Smooth muscle cell (in vitro differentiated cells): Measurements from ENCODE around the gene GPR155. TPM values are rescaled to one million over a fixed set of nuclear protein-coding genes. Genes with fewer than 3 reads are reported as not detected.
A peak's percentile ranks its signal among the peaks of the same experiment; 100 is the strongest.
"Not testable (repeated sequence)": the region's sequence is repeated elsewhere in the genome, so short reads cannot be mapped to it uniquely, and the experiment has no call there.

Source experiments
- DNase-seq: peaks from one replicate; lab custom pipeline; 2025; ENCODE audit not compliant: unreplicated experiment; lab: John Stamatoyannopoulos, UW
- H2AFZ ChIP-seq: fragments of 200-600 bp; sonication (generic); 2 replicates; pipeline ENCODE4 v1.6.0; 2016; ENCODE audit warnings: antibody characterized with exemption, low read depth, mild to moderate bottlenecking
- H3F3A ChIP-seq: fragments of 200-600 bp; sonication (generic); 2 replicates; pipeline ENCODE4 v1.6.0; 2017; ENCODE audit warnings: antibody characterized with exemption, low read depth
- H3K27ac ChIP-seq: fragments of 200-600 bp; sonication (generic); 2 replicates; pipeline ENCODE4 v1.5.1; 2016; ENCODE audit warnings: low read depth, mild to moderate bottlenecking
- H3K27me3 ChIP-seq: fragments of 200-600 bp; sonication (generic); 2 replicates; pipeline ENCODE4 v1.6.1; 2016; ENCODE audit warnings: low read depth, mild to moderate bottlenecking
- H3K36me3 ChIP-seq: fragments of 200-600 bp; sonication (generic); 2 replicates; pipeline ENCODE4 v1.5.1; 2016; ENCODE audit warnings: low read depth
- H3K4me1 ChIP-seq: fragments of 200-600 bp; sonication (generic); 2 replicates; pipeline ENCODE4 v1.5.1; 2016; ENCODE audit warnings: low read depth
- H3K4me2 ChIP-seq: fragments of 200-600 bp; sonication (generic); 2 replicates; pipeline ENCODE4 v1.6.0; 2016; ENCODE audit warnings: mild to moderate bottlenecking
- H3K4me3 ChIP-seq: fragments of 200-600 bp; sonication (generic); 2 replicates; pipeline ENCODE4 v1.5.1; 2016; ENCODE audit warnings: mild to moderate bottlenecking
- H3K79me2 ChIP-seq: fragments of 200-600 bp; sonication (generic); 2 replicates; pipeline ENCODE4 v1.6.0; 2016; ENCODE audit warnings: low read depth, mild to moderate bottlenecking
- H3K9ac ChIP-seq: fragments of 200-600 bp; sonication (generic); 2 replicates; pipeline ENCODE4 v1.6.0; 2016; ENCODE audit warnings: low read depth
- H3K9me3 ChIP-seq: fragments of 200-600 bp; sonication (generic); replicated peaks from 2 replicates; pipeline ENCODE4 v1.5.1; 2016; ENCODE audit warnings: low read depth
- H4K20me1 ChIP-seq: fragments of 200-600 bp; sonication (generic); 2 replicates; pipeline ENCODE4 v1.6.0; 2016; ENCODE audit warnings: low read depth
- CTCF ChIP-seq: fragments of 200-600 bp; sonication (generic); IDR thresholded peaks from 2 replicates; pipeline ENCODE4 v1.5.1; 2017; ENCODE audit warnings: borderline replicate concordance, mild to moderate bottlenecking, antibody characterized with exemption; ENCODE audit not compliant: insufficient read depth, poor library complexity, severe bottlenecking
- WGBS: methylation state at CpG from one replicate; pipeline ENCODE4 v1.1.7; 2016; ENCODE audit warnings: low lambda C conversion rate; 5-methylcytosine and 5-hydroxymethylcytosine counted together
- polyA plus RNA-seq: library from polyadenylated mRNA; unstranded; fragments of >200 nt; fragmentation: Nextera tagmentation; extraction: Ambion mirVana; gene quantifications from 2 replicates; pipeline ENCODE4 v1.2.1, GENCODE V29; 2016
- total RNA-seq: library from RNA; depleted of rRNA; stranded (reverse); fragments of >200 nt; gene quantifications from 2 replicates; pipeline ENCODE4 v1.2.3, GENCODE V29; 2014

The GPR155 gene
- total and polyA plus RNA-seq, 2 experiments from 2014 or later = 6.9 to 10.5 TPM

- peak overlapping the region; percentile 72 for H3K4me3 ChIP-seq
- H3K27ac ChIP-seq = peak overlapping the region; percentile 69
- peak overlapping the region; percentile 29 for H3K9ac ChIP-seq
- no peaks in the 10 kb centered on the region for H3K79me2 ChIP-seq
- peak overlapping the region; percentile 98 for H2AFZ ChIP-seq
- no peaks in the 10 kb centered on the region for H3F3A ChIP-seq
- H3K4me2 ChIP-seq = peak overlapping the region; percentile 97
- no peaks in the 10 kb centered on the region for H3K27me3 ChIP-seq
- no peaks in the 10 kb centered on the region for H3K36me3 ChIP-seq
- WGBS = 8% methylated on average over 25 of the region's 36 CpGs
- H3K9me3 ChIP-seq = no peaks in the 10 kb centered on the region
- no peak for TF ChIP-seq CTCF
- H3K4me1 ChIP-seq = peaks cover 3% of the 10 kb centered on the region
- DNase-seq = peak; percentile 97
- H4K20me1 ChIP-seq = no peaks in the 10 kb centered on the region
These were observed 435 bp upstream of the GPR155 start for GRCh38 chr2:174487108-174487819.

- DNase-seq = peak; percentile 30
- TF ChIP-seq CTCF = no peak
- no peaks in the 10 kb centered on the region for H3F3A ChIP-seq
- H2AFZ ChIP-seq = peak overlapping the region; percentile 94
- peaks cover 3% of the 10 kb centered on the region for H3K4me1 ChIP-seq
- H4K20me1 ChIP-seq = no peaks in the 10 kb centered on the region
- H3K79me2 ChIP-seq = no peaks in the 10 kb centered on the region
- H3K9ac ChIP-seq = peak overlapping the region; percentile 83
- H3K27me3 ChIP-seq = no peaks in the 10 kb centered on the region
- no peaks in the 10 kb centered on the region for H3K9me3 ChIP-seq
- peak overlapping the region; percentile 72 for H3K4me3 ChIP-seq
- H3K27ac ChIP-seq = peak overlapping the region; percentile 20
- WGBS = 22% methylated on average over 23 of the region's 23 CpGs
- H3K4me2 ChIP-seq = peak overlapping the region; percentile 97
- H3K36me3 ChIP-seq = no peaks in the 10 kb centered on the region
These were observed 854 bp downstream of the GPR155 start for GRCh38 chr2:174485788-174486562.

GRCh38 chr2:174485045-174485444 is 1.8 kb downstream of the GPR155 start:
- not testable (repeated sequence) for H2AFZ ChIP-seq, DNase-seq, H3K27me3 ChIP-seq, H3K4me1 ChIP-seq, H4K20me1 ChIP-seq, H3K9me3 ChIP-seq, H3K27ac ChIP-seq, H3K4me3 ChIP-seq, H3K36me3 ChIP-seq, H3K9ac ChIP-seq, H3K79me2 ChIP-seq, H3F3A ChIP-seq
- 93% methylated on average over 9 of the region's 9 CpGs for WGBS
- H3K4me2 ChIP-seq = peak overlapping the region; percentile 97

GRCh38 chr2:174484573-174484972 is 2.3 kb downstream of the GPR155 start:
- H3F3A ChIP-seq = no peaks in the 10 kb centered on the region
- no peak overlapping the region for H2AFZ ChIP-seq
- H4K20me1 ChIP-seq = no peaks in the 10 kb centered on the region
- no peaks in the 10 kb centered on the region for H3K79me2 ChIP-seq
- TF ChIP-seq CTCF = no peak
- no peak overlapping the region for H3K4me3 ChIP-seq
- no peak overlapping the region for H3K9ac ChIP-seq
- no peaks in the 10 kb centered on the region for H3K27me3 ChIP-seq
- H3K9me3 ChIP-seq = no peaks in the 10 kb centered on the region
- DNase-seq = no peak
- H3K36me3 ChIP-seq = no peaks in the 10 kb centered on the region
- H3K4me1 ChIP-seq = peaks cover 3% of the 10 kb centered on the region
- 97% methylated on average over 2 of the region's 2 CpGs for WGBS
- H3K4me2 ChIP-seq = peak overlapping the region; percentile 97
- H3K27ac ChIP-seq = no peak overlapping the region
